ENCODE results near the gene GLCE.

The GLCE gene

GRCh38 chr15:69160141-69160993 lies at the start of gene GLCE:
Gene GLCE (plus strand): TSS chr15:69160635. CDS start chr15:69255807, 95,172 bp downstream.
- intact Hi-C loops (cut with micrococcal nuclease): loop anchor here (2.0 to 10.0 kb wide), 2 partner anchors 30 to 254 kb away; partner anchors contain the start of gene KIF23
- Mint-ChIP-seq H3K9me3 (no peaks in the 10 kb centered on the region), H3K4me1 (ENCODE audit: low read depth) (peaks cover 24% of the 10 kb centered on the region), H3K27me3 (peaks cover 7% of the 10 kb centered on the region), H3K36me3 (ENCODE audit: low read depth) (peaks cover 13% of the 10 kb centered on the region), H3K27ac (peak within 1 kb of the TSS; percentile 86), H3K4me3 (peak within 1 kb of the TSS; percentile 93)

GRCh38 chr15:69114331-69114928 lies 46.0 kb upstream of the GLCE start:
- H3K4me3 Mint-ChIP-seq: no peak overlapping the region
- no peak overlapping the region for H3K27ac Mint-ChIP-seq

GRCh38 chr15:69115031-69115430 lies 45.4 kb upstream of the GLCE start:
- no peaks in the 10 kb centered on the region for H3K9me3 Mint-ChIP-seq
- H3K27ac Mint-ChIP-seq: no peak overlapping the region
- H3K27me3 Mint-ChIP-seq: peaks cover 21% of the 10 kb centered on the region
- intact Hi-C loops (cut with micrococcal nuclease): no loop called here
- H3K4me1 Mint-ChIP-seq (ENCODE audit: low read depth): peaks cover 28% of the 10 kb centered on the region
- H3K36me3 Mint-ChIP-seq (ENCODE audit: low read depth): no peaks in the 10 kb centered on the region
- H3K4me3 Mint-ChIP-seq: no peak overlapping the region

More at GRCh38 chr15:69114331-69114928, 46.0 kb upstream of the GLCE start:
- Mint-ChIP-seq H3K9me3 (no peaks in the 10 kb centered on the region), H3K27me3 (peaks cover 21% of the 10 kb centered on the region), H3K4me1 (ENCODE audit: low read depth) (peaks cover 28% of the 10 kb centered on the region), H3K36me3 (ENCODE audit: low read depth) (no peaks in the 10 kb centered on the region)
- intact Hi-C loops (cut with micrococcal nuclease): no loop called here

- Mint-ChIP-seq H3K9me3 (no peaks in the 10 kb centered on the region), H3K27me3 (peaks cover 21% of the 10 kb centered on the region), H3K36me3 (ENCODE audit: low read depth) (no peaks in the 10 kb centered on the region), H3K4me1 (ENCODE audit: low read depth) (peaks cover 30% of the 10 kb centered on the region), H3K27ac (no peak overlapping the region), H3K4me3 (no peak overlapping the region)
- intact Hi-C loops (cut with micrococcal nuclease): no loop called here
Observed at GRCh38 chr15:69116391-69116790, 44.0 kb upstream of the GLCE start.

- Mint-ChIP-seq H3K27ac (no peak overlapping the region), H3K4me3 (no peak overlapping the region), H3K4me1 (ENCODE audit: low read depth) (peaks cover 34% of the 10 kb centered on the region), H3K9me3 (no peaks in the 10 kb centered on the region), H3K27me3 (peaks cover 21% of the 10 kb centered on the region), H3K36me3 (ENCODE audit: low read depth) (no peaks in the 10 kb centered on the region)
- intact Hi-C loops (cut with micrococcal nuclease): no loop called here
Observed at GRCh38 chr15:69117431-69117871, 43.0 kb upstream of the GLCE start.

GRCh38 chr15:69118089-69118488 lies 42.3 kb upstream of the GLCE start:
- intact Hi-C loops (cut with micrococcal nuclease): no loop called here
- peaks cover 21% of the 10 kb centered on the region for H3K27me3 Mint-ChIP-seq
- no peak overlapping the region for H3K27ac Mint-ChIP-seq
- no peaks in the 10 kb centered on the region for H3K9me3 Mint-ChIP-seq
- H3K4me1 Mint-ChIP-seq (ENCODE audit: low read depth): peaks cover 34% of the 10 kb centered on the region
- no peaks in the 10 kb centered on the region for H3K36me3 Mint-ChIP-seq (ENCODE audit: low read depth)
- H3K4me3 Mint-ChIP-seq: no peak overlapping the region

- H3K9me3 Mint-ChIP-seq: no peaks in the 10 kb centered on the region
- peaks cover 28% of the 10 kb centered on the region for H3K4me1 Mint-ChIP-seq (ENCODE audit: low read depth)
- no peak overlapping the region for H3K27ac Mint-ChIP-seq
- intact Hi-C loops (cut with micrococcal nuclease): no loop called here
- no peak overlapping the region for H3K4me3 Mint-ChIP-seq
- H3K36me3 Mint-ChIP-seq (ENCODE audit: low read depth): no peaks in the 10 kb centered on the region
- peaks cover 18% of the 10 kb centered on the region for H3K27me3 Mint-ChIP-seq
Observed at GRCh38 chr15:69119001-69119400, 41.4 kb upstream of the GLCE start.

- H3K27me3 Mint-ChIP-seq: peaks cover 13% of the 10 kb centered on the region
- no peaks in the 10 kb centered on the region for H3K9me3 Mint-ChIP-seq
- H3K27ac Mint-ChIP-seq: no peak overlapping the region
Observed at GRCh38 chr15:69119683-69120395, 40.6 kb upstream of the GLCE start.

GRCh38 chr15:69120732-69121131 lies 39.7 kb upstream of the GLCE start:
- H3K27ac Mint-ChIP-seq: no peak overlapping the region
- no peak overlapping the region for H3K4me3 Mint-ChIP-seq
- H3K27me3 Mint-ChIP-seq: peaks cover 8% of the 10 kb centered on the region
- no peaks in the 10 kb centered on the region for H3K36me3 Mint-ChIP-seq (ENCODE audit: low read depth)
- intact Hi-C loops (cut with micrococcal nuclease): no loop called here
- H3K4me1 Mint-ChIP-seq (ENCODE audit: low read depth): peaks cover 31% of the 10 kb centered on the region
- no peaks in the 10 kb centered on the region for H3K9me3 Mint-ChIP-seq

More at GRCh38 chr15:69119683-69120395, 40.6 kb upstream of the GLCE start:
- H3K4me3 Mint-ChIP-seq: no peak overlapping the region
- intact Hi-C loops (cut with micrococcal nuclease): no loop called here
- no peaks in the 10 kb centered on the region for H3K36me3 Mint-ChIP-seq (ENCODE audit: low read depth)
- peaks cover 24% of the 10 kb centered on the region for H3K4me1 Mint-ChIP-seq (ENCODE audit: low read depth)

GRCh38 chr15:69121198-69121828 lies 39.1 kb upstream of the GLCE start:
- H3K27ac Mint-ChIP-seq: peak overlapping the region; percentile 6
- peaks cover 6% of the 10 kb centered on the region for H3K27me3 Mint-ChIP-seq
- intact Hi-C loops (cut with micrococcal nuclease): no loop called here
- H3K36me3 Mint-ChIP-seq (ENCODE audit: low read depth): no peaks in the 10 kb centered on the region
- H3K9me3 Mint-ChIP-seq: no peaks in the 10 kb centered on the region
- H3K4me3 Mint-ChIP-seq: no peak overlapping the region
- H3K4me1 Mint-ChIP-seq (ENCODE audit: low read depth): peaks cover 35% of the 10 kb centered on the region

GRCh38 chr15:69125236-69125635 lies 35.2 kb upstream of the GLCE start:
- Mint-ChIP-seq H3K27me3 (no peaks in the 10 kb centered on the region), H3K36me3 (ENCODE audit: low read depth) (no peaks in the 10 kb centered on the region), H3K27ac (peak overlapping the region; percentile 74)

GRCh38 chr15:69126054-69126469 lies 34.4 kb upstream of the GLCE start:
- H3K9me3 Mint-ChIP-seq: no peaks in the 10 kb centered on the region
- H3K27me3 Mint-ChIP-seq: no peaks in the 10 kb centered on the region
- peaks cover 57% of the 10 kb centered on the region for H3K4me1 Mint-ChIP-seq (ENCODE audit: low read depth)
- peak overlapping the region; percentile 74 for H3K27ac Mint-ChIP-seq
- no peak overlapping the region for H3K4me3 Mint-ChIP-seq
- no peaks in the 10 kb centered on the region for H3K36me3 Mint-ChIP-seq (ENCODE audit: low read depth)
- intact Hi-C loops (cut with micrococcal nuclease): no loop called here

More at GRCh38 chr15:69125236-69125635, 35.2 kb upstream of the GLCE start:
- intact Hi-C loops (cut with micrococcal nuclease): no loop called here
- H3K4me1 Mint-ChIP-seq (ENCODE audit: low read depth): peaks cover 49% of the 10 kb centered on the region
- no peak overlapping the region for H3K4me3 Mint-ChIP-seq
- H3K9me3 Mint-ChIP-seq: no peaks in the 10 kb centered on the region

GRCh38 chr15:69127306-69127705 lies 33.1 kb upstream of the GLCE start:
- intact Hi-C loops (cut with micrococcal nuclease): no loop called here
- Mint-ChIP-seq H3K36me3 (ENCODE audit: low read depth) (no peaks in the 10 kb centered on the region), H3K4me3 (no peak overlapping the region), H3K9me3 (no peaks in the 10 kb centered on the region), H3K27ac (peak overlapping the region; percentile 74), H3K27me3 (no peaks in the 10 kb centered on the region), H3K4me1 (ENCODE audit: low read depth) (peaks cover 63% of the 10 kb centered on the region)

Measured in dendritic cell treated with granulocyte-macrophage colony-stimulating factor and Interleukin-4, amounts not matched to agents 40 ng/mL and 50 ng/mL, for 4 days (primary cell).